ENCODE data around the gene PLS1. TPM values are rescaled to one million over a fixed set of nuclear protein-coding genes. Genes with fewer than 3 reads are reported as not detected.

PLS1 gene
- total and polyA plus RNA-seq, 2 of the 8 experiments (the other 6 are each of a cell fraction or from before 2014, with no cell fraction given) = 18.7 to 44.7 TPM

- H2BK120ac ChIP-seq (replicated peaks; ENCODE audit: low read depth, low read length) = no peak overlapping the region
- H3K23ac ChIP-seq (ENCODE audit: insufficient read length) = no peak overlapping the region
- H3K56ac ChIP-seq (replicated peaks; ENCODE audit: insufficient read length, low read depth, low read length) = no peak overlapping the region
- TF ChIP-seq SAP30 (IDR thresholded peaks at IDR 0.05; ENCODE audit: insufficient read depth, insufficient replicate concordance, low read length) (no peak), HDAC6 (IDR thresholded peaks at IDR 0.05; ENCODE audit: low read depth, low read length) (no peak), KDM4A (IDR thresholded peaks at IDR 0.05; ENCODE audit: low read depth, low read length, severe bottlenecking) (no peak)
- H4K91ac ChIP-seq (replicated peaks; ENCODE audit: insufficient read length, low read length) = no peak overlapping the region
- no peaks in the 10 kb centered on the region for H3K79me2 ChIP-seq (ENCODE audit: control insufficient read depth in 1 of 2, insufficient read depth in 2 of 2, low read length in 2 of 2)
- H2BK15ac ChIP-seq (ENCODE audit: low read length) = no peak overlapping the region
- H2BK12ac ChIP-seq (ENCODE audit: low read depth, low read length) = no peak overlapping the region
- no peak overlapping the region for H2AFZ ChIP-seq (ENCODE audit: low read length)
- no peaks in the 10 kb centered on the region for H4K20me1 ChIP-seq (replicated peaks in 1 of 2; ENCODE audit: control insufficient read depth in 1 of 2, insufficient read depth in 2 of 2, low read length in 2 of 2)
- no peak overlapping the region for H3K4me2 ChIP-seq (ENCODE audit: insufficient read depth in 1 of 2, low read depth in 2 of 2, low read length in 2 of 2)
- H3K4me1 ChIP-seq (replicated peaks in 1 of 4; ENCODE audit: control insufficient read depth in 3 of 4, insufficient read depth in 4 of 4, low read length in 3 of 4) = peaks cover 0 to 2% (median under 1%) of the 10 kb centered on the region in 4 experiments; a peak in 2 of 7 replicates
- no peaks in the 10 kb centered on the region for H3K23me2 ChIP-seq (ENCODE audit: low read depth, low read length)
- no peak overlapping the region for H4K8ac ChIP-seq (ENCODE audit: extremely low read depth, insufficient read depth, low read length)
- no peak for DNase-seq (ENCODE audit: low read depth in 1 of 2, low spot score in 2 of 2)
- H3K27ac ChIP-seq (ENCODE audit: low read depth, low read length) = no peak overlapping the region
- H3K9ac ChIP-seq (replicated peaks in 1 of 4; ENCODE audit: extremely low read depth in 1 of 4, low read depth in 3 of 4, low read length in 3 of 4) = no peak overlapping the region
- peaks cover 3% of the 10 kb centered on the region; the same call in 1 of the 2 replicates for H3K79me1 ChIP-seq (ENCODE audit: low read depth, low read length)
- no peaks in the 10 kb centered on the region for H3K27me3 ChIP-seq (replicated peaks in 1 of 4; ENCODE audit: control insufficient read depth in 3 of 4, extremely low read depth in 1 of 4, insufficient read depth in 3 of 4, low read length in 3 of 4)
- CTCF ChIA-PET (ENCODE audit: partially characterized antibody) = interaction anchor here (1.3 kb wide), 1 partner anchor 10 kb away, joined by 3 read pairs; no protein-coding TSS in a partner anchor
- H3K14ac ChIP-seq (ENCODE audit: insufficient read length) = no peak overlapping the region
- H3K36me3 ChIP-seq (ENCODE audit: control insufficient read depth in 2 of 4, insufficient read depth in 4 of 4, low read length in 3 of 4) = no peaks in the 10 kb centered on the region
- H4K5ac ChIP-seq (ENCODE audit: insufficient read length, low read depth, low read length) = no peak overlapping the region
- no peaks in the 10 kb centered on the region for H3K9me3 ChIP-seq (ENCODE audit: insufficient read depth in 2 of 2, low read depth in 1 of 2, low read length in 1 of 2)
- no peak overlapping the region for H2AK5ac ChIP-seq (ENCODE audit: low read depth, low read length)
- H2BK5ac ChIP-seq (ENCODE audit: low read depth, low read length) = no peak overlapping the region
- H2BK20ac ChIP-seq (ENCODE audit: low read length) = no peak overlapping the region
- POLR2A ChIA-PET (ENCODE audit: partially characterized antibody) = no interaction called here
- H3K18ac ChIP-seq (ENCODE audit: extremely low read depth, low read length) = no peak overlapping the region
- H3K4ac ChIP-seq (replicated peaks; ENCODE audit: insufficient read length, low read depth, low read length) = no peak overlapping the region
- no peak overlapping the region for H3K4me3 ChIP-seq (ENCODE audit: extremely low read depth in 1 of 4, insufficient read depth in 2 of 4, low read depth in 3 of 4, low read length in 4 of 4)
- no peak for FAIRE-seq
Observed at GRCh38 chr3:142656575-142656974, 60.4 kb downstream of the PLS1 start.
